ENCODE measurements around the gene MAML3.

MAML3 gene

GRCh38 chr4:140123666-140124377, 30.2 kb downstream of the MAML3 start:
- no peak for DNase-seq

GRCh38 chr4:140122891-140123290, 31.1 kb downstream of the MAML3 start:
- DNase-seq, result no peak

- no peak for DNase-seq
These were observed 32.3 kb downstream of the MAML3 start for GRCh38 chr4:140121646-140122045.

- no peak for DNase-seq
These were observed 34.9 kb downstream of the MAML3 start for GRCh38 chr4:140118931-140119640.

- no peak for DNase-seq
These were observed 36.0 kb downstream of the MAML3 start for GRCh38 chr4:140117947-140118346.

- DNase-seq, result no peak
These were observed 37.4 kb downstream of the MAML3 start for GRCh38 chr4:140116442-140117104.

- no peak for DNase-seq
These were observed 38.8 kb downstream of the MAML3 start for GRCh38 chr4:140115140-140115539.

- no peak for DNase-seq
These were observed 40.3 kb downstream of the MAML3 start for GRCh38 chr4:140113653-140114052.

- DNase-seq, result no peak
These were observed 41.4 kb downstream of the MAML3 start for GRCh38 chr4:140112576-140112975.

GRCh38 chr4:140111256-140111655, 42.7 kb downstream of the MAML3 start:
- DNase-seq, result no peak

GRCh38 chr4:140110542-140111215, 43.3 kb downstream of the MAML3 start:
- DNase-seq, result no peak

- DNase-seq, result peak; percentile 72
These were observed 44.2 kb downstream of the MAML3 start for GRCh38 chr4:140109737-140110136.

- DNase-seq, result no peak
These were observed 44.7 kb downstream of the MAML3 start for GRCh38 chr4:140109292-140109691.

- no peak for DNase-seq
These were observed 45.2 kb downstream of the MAML3 start for GRCh38 chr4:140108713-140109230.

GRCh38 chr4:140108243-140108642, 45.7 kb downstream of the MAML3 start:
- no peak for DNase-seq

GRCh38 chr4:140106289-140106844, 47.6 kb downstream of the MAML3 start:
- no peak for DNase-seq

- no peak for DNase-seq
These were observed 48.5 kb downstream of the MAML3 start for GRCh38 chr4:140105436-140105835.

- DNase-seq, result no peak
These were observed 50.3 kb downstream of the MAML3 start for GRCh38 chr4:140103676-140104075.

- peak; percentile 59 for DNase-seq
These were observed 51.6 kb downstream of the MAML3 start for GRCh38 chr4:140102421-140102820.

- no peak for DNase-seq
These were observed 53.2 kb downstream of the MAML3 start for GRCh38 chr4:140100771-140101170.

GRCh38 chr4:140099983-140100382, 54.0 kb downstream of the MAML3 start:
- DNase-seq, result peak; percentile 49

GRCh38 chr4:140098455-140099160, 55.4 kb downstream of the MAML3 start:
- no peak for DNase-seq
